Body of pancreas (tissue), 4 donors: ENCODE measurements around the gene FBXO45.

ENCODE experiments used
- CTCF ChIP-seq, 7 experiments: fragments of 450-650 bp in 4 of 7; fragments of 200-600 bp in 3 of 7; sonication (generic) in 3 of 7; IDR thresholded peaks; one replicate each; pipeline ENCODE4 v1.5.1; 2016 to 2019; ENCODE audit warnings: antibody characterized with exemption in 7 of 7
- POLR2A ChIP-seq, 3 donors: fragments of 450-650 bp; IDR thresholded peaks; one replicate each; pipeline ENCODE4 v1.6.1; 2016; ENCODE audit warnings: antibody characterized with exemption in 3 of 3, mild to moderate bottlenecking in 2 of 3

GRCh38 chr3:196620684-196621083 is 52.2 kb downstream of the FBXO45 start:
- TF ChIP-seq CTCF (IDR thresholded peaks at IDR 0.05) (no peak), POLR2A (IDR thresholded peaks at IDR 0.05) (no peak)
